ENCODE results near the gene PGF.
A peak's percentile ranks its signal among the peaks of the same experiment; 100 is the strongest.

The PGF gene

GRCh38 chr14:74898694-74899093 lies 56.7 kb downstream of the PGF start:
- peak; percentile 55 for DNase-seq (ENCODE audit: low spot score)

- no peak for DNase-seq (ENCODE audit: low spot score)
Observed at GRCh38 chr14:74898083-74898482, 57.3 kb downstream of the PGF start.

GRCh38 chr14:74897642-74898041 lies 57.8 kb downstream of the PGF start:
- DNase-seq (ENCODE audit: low spot score) = no peak

GRCh38 chr14:74896400-74896799 lies 59.0 kb downstream of the PGF start:
- no peak for DNase-seq (ENCODE audit: low spot score)

GRCh38 chr14:74893614-74894091 lies 61.7 kb downstream of the PGF start:
- no peak for DNase-seq (ENCODE audit: low spot score)

- DNase-seq (ENCODE audit: low spot score) = no peak
Observed at GRCh38 chr14:74892745-74893144, 62.7 kb downstream of the PGF start.

GRCh38 chr14:74891870-74892269 lies 63.5 kb downstream of the PGF start:
- no peak for DNase-seq (ENCODE audit: low spot score)

Data from HuH-7.5 (cell line).